Stimulated activated naive CD8-positive, alpha-beta T cell treated with anti-CD3 and anti-CD28 coated beads, Interleukin-15, Interleukin-2, amounts not matched to agents 100 ng/mL and 50 ng/mL, for 24 hours (primary cell): ENCODE data around the gene COL2A1.

Experiments used
- H3K27ac Mint-ChIP-seq: one replicate; pipeline ENCODE4 v1.8.0; 2021; ENCODE audit warnings: mild to moderate bottlenecking, mixed read lengths
- H3K27me3 Mint-ChIP-seq: one replicate; pipeline ENCODE4 v1.8.0; 2021; ENCODE audit warnings: mixed read lengths
- H3K36me3 Mint-ChIP-seq: one replicate; pipeline ENCODE4 v1.8.0; 2021; ENCODE audit warnings: low read depth, mixed read lengths
- H3K4me1 Mint-ChIP-seq: one replicate; pipeline ENCODE4 v1.8.0; 2021; ENCODE audit warnings: low read depth, mixed read lengths
- H3K4me3 Mint-ChIP-seq: one replicate; pipeline ENCODE4 v1.8.0; 2021; ENCODE audit warnings: mild to moderate bottlenecking, mixed read lengths
- H3K9me3 Mint-ChIP-seq: one replicate; pipeline ENCODE4 v1.8.0; 2021; ENCODE audit warnings: mixed read lengths

The COL2A1 gene

DNA sequence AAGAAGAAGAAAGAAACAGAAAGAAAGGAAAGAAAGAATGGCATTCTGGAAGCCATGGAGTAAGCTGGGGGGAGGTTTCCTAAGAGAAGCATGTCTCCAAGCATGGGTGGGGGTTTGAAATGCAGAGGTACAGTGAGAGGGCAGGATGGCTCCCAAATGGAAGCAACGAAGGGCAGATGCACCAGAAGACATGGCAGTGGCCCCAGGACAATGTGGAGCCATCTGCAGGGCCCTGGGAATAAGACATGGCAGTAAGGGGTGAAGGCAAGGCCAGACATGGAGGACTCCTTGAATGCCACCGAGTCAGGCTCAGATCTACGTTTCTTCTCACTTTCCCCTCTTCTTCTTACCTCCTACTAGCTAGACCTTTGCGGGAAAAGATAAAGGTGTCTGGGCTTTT, 4.7 kb upstream of the COL2A1 start:
- Mint-ChIP-seq H3K9me3 (no peaks in the 10 kb centered on the region), H3K4me1 (peaks cover 10% of the 10 kb centered on the region), H3K36me3 (no peaks in the 10 kb centered on the region), H3K27me3 (peaks cover 78% of the 10 kb centered on the region), H3K27ac (no peak overlapping the region), H3K4me3 (no peak overlapping the region)

DNA sequence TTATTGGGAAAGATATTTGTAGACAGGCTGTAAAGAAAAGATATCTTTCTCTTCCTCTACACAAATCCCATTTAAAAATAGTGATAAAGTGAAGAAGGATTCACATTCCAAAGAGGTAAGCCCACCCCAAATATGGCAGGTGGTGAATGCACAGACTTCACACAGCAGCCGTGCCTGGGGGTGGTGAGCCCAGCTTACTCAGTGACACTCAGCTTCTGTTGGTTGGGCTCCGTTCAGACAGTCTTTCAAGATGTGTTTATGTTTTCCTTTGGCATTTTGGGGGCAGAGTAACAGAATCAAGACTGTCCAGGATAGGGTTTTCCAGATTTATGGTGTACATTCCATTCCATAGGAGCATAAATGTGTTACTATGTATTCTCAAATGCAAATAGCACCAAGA, 4.1 kb upstream of the COL2A1 start:
- H3K4me3 Mint-ChIP-seq = no peak overlapping the region
- no peak overlapping the region for H3K27ac Mint-ChIP-seq
- no peaks in the 10 kb centered on the region for H3K36me3 Mint-ChIP-seq

DNA sequence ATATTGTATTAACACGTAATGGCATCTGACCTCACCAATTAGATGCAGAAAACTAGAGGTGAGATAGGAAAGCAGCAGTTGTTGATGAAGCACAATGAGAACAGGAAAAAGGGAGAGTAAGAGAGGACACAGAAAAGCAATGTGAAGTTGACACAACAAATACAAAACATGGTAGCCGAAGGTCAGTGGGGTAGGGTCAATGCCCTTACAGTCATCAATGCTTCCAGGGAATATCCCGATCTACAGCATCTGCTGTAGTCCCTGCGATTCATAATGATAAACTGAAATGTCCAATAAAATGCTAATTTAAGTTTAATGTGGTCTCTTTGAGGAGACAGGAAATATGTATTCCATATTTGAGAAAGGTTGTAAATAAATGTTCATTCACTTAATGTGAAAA, 2.9 kb upstream of the COL2A1 start:
- Mint-ChIP-seq H3K4me1 (peaks cover 25% of the 10 kb centered on the region), H3K4me3 (no peak overlapping the region), H3K36me3 (no peaks in the 10 kb centered on the region), H3K27ac (no peak overlapping the region), H3K27me3 (peaks cover 86% of the 10 kb centered on the region), H3K9me3 (no peaks in the 10 kb centered on the region)

More for the DNA sequence above, 4.1 kb upstream of the COL2A1 start:
- peaks cover 16% of the 10 kb centered on the region for H3K4me1 Mint-ChIP-seq
- peaks cover 84% of the 10 kb centered on the region for H3K27me3 Mint-ChIP-seq
- no peaks in the 10 kb centered on the region for H3K9me3 Mint-ChIP-seq

GRCh38 chr12:48005750-48006021, 1.4 kb upstream of the COL2A1 start:
- Mint-ChIP-seq H3K4me1 (peaks cover 40% of the 10 kb centered on the region), H3K36me3 (no peaks in the 10 kb centered on the region), H3K4me3 (no peak overlapping the region), H3K9me3 (no peaks in the 10 kb centered on the region), H3K27ac (no peak overlapping the region), H3K27me3 (peaks cover 90% of the 10 kb centered on the region)

DNA sequence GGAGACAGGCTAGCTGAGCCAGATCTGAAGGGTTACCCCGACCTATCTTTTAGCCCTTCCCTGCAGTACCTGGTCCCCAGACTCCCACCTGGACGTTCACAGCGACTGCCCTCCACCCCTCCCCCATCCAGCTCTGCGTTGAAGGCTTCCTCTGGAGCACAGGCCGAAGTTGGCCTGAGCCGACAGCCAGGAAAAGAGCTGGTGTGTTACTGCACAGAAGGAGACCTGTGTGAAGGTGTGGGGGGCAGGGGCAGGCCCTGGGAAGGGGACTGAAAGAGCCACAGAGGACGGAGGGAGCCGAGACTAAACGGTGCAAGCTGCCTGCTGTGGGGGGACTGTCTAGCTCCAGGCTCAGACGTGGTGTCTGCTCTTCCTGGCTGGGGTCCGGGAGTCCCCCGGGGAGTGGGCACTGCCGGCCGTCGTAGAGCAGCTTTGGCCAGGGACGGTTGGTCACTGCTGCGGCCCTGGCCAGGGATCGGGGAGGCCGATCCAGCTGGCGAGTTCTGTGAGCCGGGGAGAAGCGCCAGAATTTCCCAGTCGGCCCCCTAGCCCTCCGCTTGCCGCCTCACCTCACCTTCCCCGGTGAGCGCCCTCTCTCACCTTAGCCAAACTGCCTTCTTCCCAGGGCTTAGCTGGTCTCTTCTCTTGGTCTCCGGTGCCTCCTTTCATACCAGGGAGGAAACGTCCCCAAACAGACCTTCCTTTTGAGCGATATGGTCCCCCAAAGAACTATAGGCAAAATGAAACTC, 899 bp upstream of the COL2A1 start:
- H3K36me3 Mint-ChIP-seq = no peaks in the 10 kb centered on the region

GRCh38 chr12:48003226-48004052, 837 bp downstream of the COL2A1 start:
- Mint-ChIP-seq H3K4me1 (peaks cover 40% of the 10 kb centered on the region), H3K9me3 (no peaks in the 10 kb centered on the region), H3K36me3 (no peaks in the 10 kb centered on the region), H3K4me3 (peak overlapping the region; percentile 69), H3K27ac (no peak overlapping the region), H3K27me3 (peaks cover 93% of the 10 kb centered on the region)

More for the DNA sequence above, 899 bp upstream of the COL2A1 start:
- peaks cover 40% of the 10 kb centered on the region for H3K4me1 Mint-ChIP-seq
- peaks cover 95% of the 10 kb centered on the region for H3K27me3 Mint-ChIP-seq
- no peaks in the 10 kb centered on the region for H3K9me3 Mint-ChIP-seq
- H3K4me3 Mint-ChIP-seq = no peak overlapping the region
- no peak overlapping the region for H3K27ac Mint-ChIP-seq

GRCh38 chr12:48002773-48003218, 1.5 kb downstream of the COL2A1 start:
- Mint-ChIP-seq H3K9me3 (no peaks in the 10 kb centered on the region), H3K27me3 (peaks cover 93% of the 10 kb centered on the region), H3K4me1 (peaks cover 40% of the 10 kb centered on the region), H3K4me3 (peak overlapping the region; percentile 69), H3K27ac (no peak overlapping the region), H3K36me3 (no peaks in the 10 kb centered on the region)

DNA sequence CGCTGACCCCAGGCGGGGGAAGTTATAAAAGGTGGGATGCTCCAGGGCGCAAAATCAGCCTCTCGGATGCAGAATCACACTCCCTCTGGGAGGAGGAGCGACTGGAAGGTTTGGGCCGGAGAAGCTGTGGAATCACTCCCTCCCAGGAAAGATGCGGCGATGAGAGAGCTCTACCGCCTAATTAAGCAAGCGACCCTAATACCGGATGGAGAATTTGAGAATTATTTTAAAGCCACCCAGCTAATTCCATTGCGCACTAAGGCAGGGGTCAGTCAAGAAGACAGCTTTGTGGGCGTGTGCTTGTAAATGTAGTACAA, 1.9 kb downstream of the COL2A1 start:
- H3K27me3 Mint-ChIP-seq = peaks cover 92% of the 10 kb centered on the region
- H3K36me3 Mint-ChIP-seq = no peaks in the 10 kb centered on the region
- peaks cover 40% of the 10 kb centered on the region for H3K4me1 Mint-ChIP-seq
- peak overlapping the region; percentile 77 for H3K4me3 Mint-ChIP-seq
- no peaks in the 10 kb centered on the region for H3K9me3 Mint-ChIP-seq
- no peak overlapping the region for H3K27ac Mint-ChIP-seq

GRCh38 chr12:48001505-48002413, 2.5 kb downstream of the COL2A1 start:
- Mint-ChIP-seq H3K9me3 (no peaks in the 10 kb centered on the region), H3K4me1 (peaks cover 40% of the 10 kb centered on the region), H3K36me3 (no peaks in the 10 kb centered on the region), H3K4me3 (peak overlapping the region; percentile 77), H3K27ac (peak overlapping the region; percentile 5), H3K27me3 (peaks cover 88% of the 10 kb centered on the region)

- H3K9me3 Mint-ChIP-seq = no peaks in the 10 kb centered on the region
- peak overlapping the region; percentile 5 for H3K27ac Mint-ChIP-seq
- H3K36me3 Mint-ChIP-seq = no peaks in the 10 kb centered on the region
- H3K4me3 Mint-ChIP-seq = peak overlapping the region; percentile 77
- peaks cover 40% of the 10 kb centered on the region for H3K4me1 Mint-ChIP-seq
- H3K27me3 Mint-ChIP-seq = peaks cover 84% of the 10 kb centered on the region
These were observed 3.3 kb downstream of the COL2A1 start for GRCh38 chr12:48000878-48001504.

DNA sequence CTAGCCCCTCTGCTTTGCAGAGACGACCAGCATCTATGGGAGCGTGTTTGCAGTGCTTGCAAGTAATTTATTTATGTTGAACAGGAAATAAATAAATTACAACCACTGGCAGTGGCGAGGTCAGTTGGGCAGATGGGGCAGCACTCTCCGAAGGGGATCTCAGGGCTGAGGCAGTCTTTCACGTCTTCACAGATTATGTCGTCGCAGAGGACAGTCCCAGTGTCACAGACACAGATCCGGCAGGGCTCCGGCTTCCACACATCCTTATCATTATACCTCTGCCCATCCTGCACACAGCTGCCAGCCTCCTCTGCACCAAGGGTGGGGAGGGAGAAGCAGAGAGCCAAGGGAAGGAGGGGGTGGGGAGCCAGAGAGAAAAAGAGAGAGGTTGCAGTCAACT, 4.5 kb downstream of the COL2A1 start:
- Mint-ChIP-seq H3K9me3 (no peaks in the 10 kb centered on the region), H3K27me3 (peaks cover 82% of the 10 kb centered on the region), H3K36me3 (no peaks in the 10 kb centered on the region), H3K27ac (no peak overlapping the region), H3K4me3 (no peak overlapping the region), H3K4me1 (peaks cover 35% of the 10 kb centered on the region)

GRCh38 chr12:47997321-47997720, 7.0 kb downstream of the COL2A1 start:
- H3K4me3 Mint-ChIP-seq = no peak overlapping the region
- H3K36me3 Mint-ChIP-seq = no peaks in the 10 kb centered on the region
- H3K4me1 Mint-ChIP-seq = peaks cover 16% of the 10 kb centered on the region
- no peaks in the 10 kb centered on the region for H3K9me3 Mint-ChIP-seq
- peaks cover 69% of the 10 kb centered on the region for H3K27me3 Mint-ChIP-seq
- H3K27ac Mint-ChIP-seq = no peak overlapping the region

DNA sequence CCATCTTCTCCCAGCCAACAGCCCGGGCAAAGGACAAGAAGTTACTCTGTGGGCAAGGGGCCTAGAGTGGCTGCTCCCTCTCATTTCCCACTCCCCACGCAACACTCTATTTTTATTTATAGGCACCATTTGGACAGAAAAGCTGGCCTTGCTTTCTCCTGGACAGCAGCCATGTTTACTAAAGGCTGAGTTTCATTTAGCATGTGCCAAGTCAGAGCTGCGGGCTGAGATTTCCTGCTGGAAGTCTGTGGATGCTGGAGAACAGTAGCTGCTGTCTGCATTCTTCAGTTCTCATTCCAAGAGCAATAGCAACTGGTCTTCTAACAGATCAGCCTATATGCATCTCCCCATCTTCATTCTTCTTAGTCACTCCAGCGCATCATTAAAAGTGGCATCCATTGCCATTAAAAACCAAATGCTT, 8.3 kb downstream of the COL2A1 start:
- Mint-ChIP-seq H3K36me3 (no peaks in the 10 kb centered on the region), H3K9me3 (no peaks in the 10 kb centered on the region), H3K27me3 (peaks cover 61% of the 10 kb centered on the region), H3K4me1 (peaks cover 4% of the 10 kb centered on the region), H3K4me3 (no peak overlapping the region), H3K27ac (no peak overlapping the region)

- peaks cover 38% of the 10 kb centered on the region for H3K27me3 Mint-ChIP-seq
These were observed 10.8 kb downstream of the COL2A1 start for GRCh38 chr12:47993491-47993890.

More at GRCh38 chr12:47993491-47993890, 10.8 kb downstream of the COL2A1 start:
- Mint-ChIP-seq H3K4me3 (no peak overlapping the region), H3K27ac (no peak overlapping the region), H3K9me3 (no peaks in the 10 kb centered on the region), H3K36me3 (no peaks in the 10 kb centered on the region), H3K4me1 (peaks cover 24% of the 10 kb centered on the region)
